ENCODE measurements around the gene GTF2A1L.
"Not testable (repeated sequence)": the region's sequence is repeated elsewhere in the genome, so short reads cannot be mapped to it uniquely, and the experiment has no call there.

GTF2A1L gene

GRCh38 chr2:48607307-48608014 is 10.2 kb upstream of the GTF2A1L start:
- no peak for DNase-seq (ENCODE audit: low spot score)

- no peak for DNase-seq (ENCODE audit: low spot score)
Observed at GRCh38 chr2:48613211-48613610, 4.4 kb upstream of the GTF2A1L start.

- not testable (repeated sequence) for DNase-seq (ENCODE audit: low spot score)
Observed at GRCh38 chr2:48614581-48614980, 3.1 kb upstream of the GTF2A1L start.

- DNase-seq (ENCODE audit: low spot score): no peak
Observed at GRCh38 chr2:48619526-48619925, 1.9 kb downstream of the GTF2A1L start.

- no peak for DNase-seq (ENCODE audit: low spot score)
Observed at GRCh38 chr2:48620604-48621003, 2.9 kb downstream of the GTF2A1L start.

GRCh38 chr2:48622691-48623090 is 5.0 kb downstream of the GTF2A1L start:
- DNase-seq (ENCODE audit: low spot score): not testable (repeated sequence)

GRCh38 chr2:48624696-48625095 is 7.0 kb downstream of the GTF2A1L start:
- DNase-seq (ENCODE audit: low spot score): no peak

- no peak for DNase-seq (ENCODE audit: low spot score)
Observed at GRCh38 chr2:48626047-48626446, 8.4 kb downstream of the GTF2A1L start.

GRCh38 chr2:48633143-48633542 is 15.5 kb downstream of the GTF2A1L start:
- DNase-seq (ENCODE audit: low spot score): no peak

GRCh38 chr2:48635786-48636185 is 18.1 kb downstream of the GTF2A1L start:
- DNase-seq (ENCODE audit: low spot score): no peak

GRCh38 chr2:48638261-48638660 is 20.6 kb downstream of the GTF2A1L start:
- no peak for DNase-seq (ENCODE audit: low spot score)

GRCh38 chr2:48651158-48651790 is 33.6 kb downstream of the GTF2A1L start:
- no peak for DNase-seq (ENCODE audit: low spot score)

- no peak for DNase-seq (ENCODE audit: low spot score)
Observed at GRCh38 chr2:48668992-48669391, 51.3 kb downstream of the GTF2A1L start.

- DNase-seq (ENCODE audit: low spot score): no peak
Observed at GRCh38 chr2:48673581-48673980, 55.9 kb downstream of the GTF2A1L start.

- DNase-seq (ENCODE audit: low spot score): no peak
Observed at GRCh38 chr2:48674933-48675332, 57.3 kb downstream of the GTF2A1L start.

GRCh38 chr2:48677450-48677849 is 59.8 kb downstream of the GTF2A1L start:
- DNase-seq (ENCODE audit: low spot score): no peak

- no peak for DNase-seq (ENCODE audit: low spot score)
Observed at GRCh38 chr2:48685126-48685525, 67.5 kb downstream of the GTF2A1L start.

GRCh38 chr2:48691935-48692691 is 74.5 kb downstream of the GTF2A1L start:
- no peak for DNase-seq (ENCODE audit: low spot score)

- DNase-seq (ENCODE audit: low spot score): no peak
Observed at GRCh38 chr2:48693066-48693465, 75.4 kb downstream of the GTF2A1L start.

GRCh38 chr2:48693645-48694044 is 76.0 kb downstream of the GTF2A1L start:
- DNase-seq (ENCODE audit: low spot score): no peak

GRCh38 chr2:48694149-48694548 is 76.5 kb downstream of the GTF2A1L start:
- no peak for DNase-seq (ENCODE audit: low spot score)

GRCh38 chr2:48695991-48696390 is 78.3 kb downstream of the GTF2A1L start:
- no peak for DNase-seq (ENCODE audit: low spot score)

- DNase-seq (ENCODE audit: low spot score): no peak
Observed at GRCh38 chr2:48696881-48697280, 79.2 kb downstream of the GTF2A1L start.

Measured in iPS-NIHi11 (cell line).